Measurements from ENCODE around the gene KDM6A. TPM values are rescaled to one million over a fixed set of nuclear protein-coding genes. Genes with fewer than 3 reads are reported as not detected.

Gene KDM6A
- total and polyA plus RNA-seq, 2 of the 13 experiments (the other 11 are each of a cell fraction or from before 2014, with no cell fraction given) = 16.7 to 18.2 TPM

DNA sequence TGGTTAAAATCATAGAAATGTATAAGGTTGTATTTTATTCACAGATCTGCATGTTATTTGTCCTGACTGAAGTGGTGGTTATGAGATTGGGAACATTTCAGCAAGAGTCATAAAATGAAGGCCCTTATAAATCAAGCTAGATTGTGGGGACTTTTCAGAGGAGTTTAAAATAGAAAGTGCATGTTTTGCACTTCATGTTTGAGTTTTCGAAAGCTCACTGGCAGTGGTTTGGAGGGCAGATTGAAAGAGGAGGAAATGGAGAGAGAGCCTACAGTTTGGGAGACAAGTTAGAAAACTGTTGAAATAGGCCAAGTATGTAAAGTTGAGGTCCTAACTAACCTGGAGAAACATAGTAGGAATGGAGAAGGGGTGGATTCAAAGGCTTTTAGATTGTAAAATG is 124.9 kb downstream of the KDM6A start:
- no peak for ATAC-seq

More for the DNA sequence above, 124.9 kb downstream of the KDM6A start:
- Histone ChIP-seq H3K27me3 (ENCODE audit: control insufficient read depth in 1 of 2, insufficient read depth in 2 of 2, low read length in 2 of 2) (no peaks in the 10 kb centered on the region), H3K27ac (ENCODE audit: extremely low read length, insufficient read depth, low read length) (no peak overlapping the region), H3K9ac (ENCODE audit: insufficient read depth, low read depth, low read length) (no peak overlapping the region), H3K4me1 (ENCODE audit: insufficient read depth, low read length) (no peaks in the 10 kb centered on the region), H3K36me3 (replicated peaks in 1 of 2; ENCODE audit: control insufficient read depth in 1 of 2, insufficient read depth in 2 of 2, low read length in 2 of 2) (no peaks in the 10 kb centered on the region), H3K9me3 (ENCODE audit: low read length) (no peaks in the 10 kb centered on the region), H3K79me2 (ENCODE audit: insufficient read depth, low read length) (peaks cover 6% of the 10 kb centered on the region), H2AFZ (ENCODE audit: low read length) (no peak overlapping the region), H3K4me3 (replicated peaks in 1 of 3; ENCODE audit: insufficient read depth in 1 of 3, low read depth in 2 of 3, low read length in 3 of 3) (no peak overlapping the region), H4K20me1 (ENCODE audit: insufficient read depth, low read length) (peaks cover 5% of the 10 kb centered on the region; the same call in 1 of the 2 replicates), H3K4me2 (ENCODE audit: low read depth, low read length) (no peak overlapping the region)
- no TSS peak for BruUV-seq (replicated peaks)
- FAIRE-seq = no peak
- in situ Hi-C loops (cut with HindIII; ENCODE audit: extremely low pct_ligation_motif_present, low pct_unique_long_range_greater_than_20kb) = no loop called here
- no peak for DNase-seq (ENCODE audit: low spot score)
- CTCF ChIA-PET (ENCODE audit: low intra/inter-chr PET ratio, low total read pairs) = no interaction called here
- WGBS (ENCODE audit: low lambda C conversion rate) = 95% methylated on average over 1 of the region's 1 CpG
- intact Hi-C loops (cut with micrococcal nuclease; ENCODE audit: unreplicated experiment) = no loop called here
- TF ChIP-seq, protein P1, sequence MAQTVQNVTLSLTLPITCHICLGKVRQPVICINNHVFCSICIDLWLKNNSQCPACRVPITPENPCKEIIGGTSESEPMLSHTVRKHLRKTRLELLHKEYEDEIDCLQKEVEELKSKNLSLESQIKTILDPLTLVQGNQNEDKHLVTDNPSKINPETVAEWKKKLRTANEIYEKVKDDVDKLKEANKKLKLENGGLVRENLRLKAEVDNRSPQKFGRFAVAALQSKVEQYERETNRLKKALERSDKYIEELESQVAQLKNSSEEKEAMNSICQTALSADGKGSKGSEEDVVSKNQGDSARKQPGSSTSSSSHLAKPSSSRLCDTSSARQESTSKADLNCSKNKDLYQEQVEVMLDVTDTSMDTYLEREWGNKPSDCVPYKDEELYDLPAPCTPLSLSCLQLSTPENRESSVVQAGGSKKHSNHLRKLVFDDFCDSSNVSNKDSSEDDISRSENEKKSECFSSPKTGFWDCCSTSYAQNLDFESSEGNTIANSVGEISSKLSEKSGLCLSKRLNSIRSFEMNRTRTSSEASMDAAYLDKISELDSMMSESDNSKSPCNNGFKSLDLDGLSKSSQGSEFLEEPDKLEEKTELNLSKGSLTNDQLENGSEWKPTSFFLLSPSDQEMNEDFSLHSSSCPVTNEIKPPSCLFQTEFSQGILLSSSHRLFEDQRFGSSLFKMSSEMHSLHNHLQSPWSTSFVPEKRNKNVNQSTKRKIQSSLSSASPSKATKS (CRISPR knock-in tag; IDR thresholded peaks at IDR 0.05) = no peak
- TF ChIP-seq ZNF547 (CRISPR knock-in tag; IDR thresholded peaks at IDR 0.05) = no peak
- TF ChIP-seq SUZ12 (IDR thresholded peaks at IDR 0.05; ENCODE audit: low read depth, low read length) = no peak
- no peak for TF ChIP-seq ZNF577 (CRISPR knock-in tag; IDR thresholded peaks at IDR 0.05; ENCODE audit: borderline replicate concordance, low read depth)
- TF ChIP-seq, protein P2, sequence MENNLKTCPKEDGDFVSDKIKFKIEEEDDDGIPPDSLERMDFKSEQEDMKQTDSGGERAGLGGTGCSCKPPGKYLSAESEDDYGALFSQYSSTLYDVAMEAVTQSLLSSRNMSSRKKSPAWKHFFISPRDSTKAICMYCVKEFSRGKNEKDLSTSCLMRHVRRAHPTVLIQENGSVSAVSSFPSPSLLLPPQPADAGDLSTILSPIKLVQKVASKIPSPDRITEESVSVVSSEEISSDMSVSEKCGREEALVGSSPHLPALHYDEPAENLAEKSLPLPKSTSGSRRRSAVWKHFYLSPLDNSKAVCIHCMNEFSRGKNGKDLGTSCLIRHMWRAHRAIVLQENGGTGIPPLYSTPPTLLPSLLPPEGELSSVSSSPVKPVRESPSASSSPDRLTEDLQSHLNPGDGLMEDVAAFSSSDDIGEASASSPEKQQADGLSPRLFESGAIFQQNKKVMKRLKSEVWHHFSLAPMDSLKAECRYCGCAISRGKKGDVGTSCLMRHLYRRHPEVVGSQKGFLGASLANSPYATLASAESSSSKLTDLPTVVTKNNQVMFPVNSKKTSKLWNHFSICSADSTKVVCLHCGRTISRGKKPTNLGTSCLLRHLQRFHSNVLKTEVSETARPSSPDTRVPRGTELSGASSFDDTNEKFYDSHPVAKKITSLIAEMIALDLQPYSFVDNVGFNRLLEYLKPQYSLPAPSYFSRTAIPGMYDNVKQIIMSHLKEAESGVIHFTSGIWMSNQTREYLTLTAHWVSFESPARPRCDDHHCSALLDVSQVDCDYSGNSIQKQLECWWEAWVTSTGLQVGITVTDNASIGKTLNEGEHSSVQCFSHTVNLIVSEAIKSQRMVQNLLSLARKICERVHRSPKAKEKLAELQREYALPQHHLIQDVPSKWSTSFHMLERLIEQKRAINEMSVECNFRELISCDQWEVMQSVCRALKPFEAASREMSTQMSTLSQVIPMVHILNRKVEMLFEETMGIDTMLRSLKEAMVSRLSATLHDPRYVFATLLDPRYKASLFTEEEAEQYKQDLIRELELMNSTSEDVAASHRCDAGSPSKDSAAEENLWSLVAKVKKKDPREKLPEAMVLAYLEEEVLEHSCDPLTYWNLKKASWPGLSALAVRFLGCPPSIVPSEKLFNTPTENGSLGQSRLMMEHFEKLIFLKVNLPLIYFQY (CRISPR knock-in tag; IDR thresholded peaks at IDR 0.05; ENCODE audit: borderline replicate concordance) = no peak
- TF ChIP-seq ZNF512B (CRISPR knock-in tag; IDR thresholded peaks at IDR 0.05; ENCODE audit: borderline replicate concordance) = no peak
- TF ChIP-seq ZNF879 (CRISPR knock-in tag; IDR thresholded peaks at IDR 0.05) = no peak
- TF ChIP-seq ZNF563 (CRISPR knock-in tag; IDR thresholded peaks at IDR 0.05) = no peak
- no peak for TF ChIP-seq ZNF484 (CRISPR knock-in tag; IDR thresholded peaks at IDR 0.05; ENCODE audit: borderline replicate concordance, low read depth)
- TF ChIP-seq YEATS2 (CRISPR knock-in tag; IDR thresholded peaks at IDR 0.05; ENCODE audit: borderline replicate concordance) = no peak
- TF ChIP-seq ZNF672 (CRISPR knock-in tag; IDR thresholded peaks at IDR 0.05) = no peak
- POLR2A ChIA-PET = no interaction called here
